Epithelial cell of proximal tubule (primary cell): ENCODE data around the gene CA10. TPM values are rescaled to one million over a fixed set of nuclear protein-coding genes. Genes with fewer than 3 reads are reported as not detected.

Source experiments
- DNase-seq: peaks from one replicate; pipeline ENCODE4 v3.0.0-alpha.2; 2011; ENCODE audit warnings: low read depth
- H3K4me3 ChIP-seq: 2 replicates; pipeline ENCODE4 v1.5.1; 2011; ENCODE audit warnings: low read depth, mild to moderate bottlenecking, low read length
- CTCF ChIP-seq: conservative IDR thresholded peaks from 2 replicates; pipeline ENCODE4 v1.5.1; 2012; ENCODE audit warnings: low read depth, mild to moderate bottlenecking, low read length
- total RNA-seq: library from RNA; depleted of rRNA; stranded (reverse); fragments of >200 nt; gene quantifications from 2 replicates; pipeline ENCODE4 v1.2.3, GENCODE V29; 2015

The CA10 gene
- total RNA-seq, 1 donor from 2014 or later, result 0.58 TPM

- no peak for DNase-seq
- TF ChIP-seq CTCF, result no peak
- no peak overlapping the region for H3K4me3 ChIP-seq
These were observed 556.8 kb downstream of the CA10 start for GRCh38 chr17:51601622-51602261.

GRCh38 chr17:51598824-51599223, 559.7 kb downstream of the CA10 start:
- DNase-seq, result no peak
- no peak for TF ChIP-seq CTCF
- H3K4me3 ChIP-seq, result no peak overlapping the region

- no peak for TF ChIP-seq CTCF
- DNase-seq, result no peak
These were observed 561.2 kb downstream of the CA10 start for GRCh38 chr17:51597345-51597744.

GRCh38 chr17:51595826-51596398, 562.6 kb downstream of the CA10 start:
- no peak for DNase-seq
- TF ChIP-seq CTCF, result no peak
- H3K4me3 ChIP-seq, result no peak overlapping the region

More at GRCh38 chr17:51597345-51597744, 561.2 kb downstream of the CA10 start:
- no peak overlapping the region for H3K4me3 ChIP-seq

- H3K4me3 ChIP-seq, result no peak overlapping the region
- no peak for DNase-seq
- TF ChIP-seq CTCF, result no peak
These were observed 568.4 kb downstream of the CA10 start for GRCh38 chr17:51590071-51590656.

GRCh38 chr17:51588063-51588462, 570.5 kb downstream of the CA10 start:
- TF ChIP-seq CTCF, result no peak
- DNase-seq, result no peak
- H3K4me3 ChIP-seq, result no peak overlapping the region
